G401 (cell line): ENCODE data around the gene QRFP. TPM values are rescaled to one million over a fixed set of nuclear protein-coding genes. Genes with fewer than 3 reads are reported as not detected.

Experiments used
- DNase-seq: peaks from one replicate; pipeline ENCODE4 v3.0.0-alpha.2; 2015; ENCODE audit warnings: low spot score
- in situ Hi-C: cut with HindIII; loops from 2 replicates; pipeline ENCODE4 v1.10.0; 2016; ENCODE audit warnings: low sequenced_read_pairs, mixed read lengths
- total RNA-seq: library from RNA; depleted of rRNA; stranded (reverse); fragments of >200 nt; shearing (Covaris generic); gene quantifications from 2 replicates; pipeline ENCODE4 v1.2.3, GENCODE V29; 2014

The QRFP gene
- total RNA-seq, 1 experiment from 2014 or later: not detected

DNA sequence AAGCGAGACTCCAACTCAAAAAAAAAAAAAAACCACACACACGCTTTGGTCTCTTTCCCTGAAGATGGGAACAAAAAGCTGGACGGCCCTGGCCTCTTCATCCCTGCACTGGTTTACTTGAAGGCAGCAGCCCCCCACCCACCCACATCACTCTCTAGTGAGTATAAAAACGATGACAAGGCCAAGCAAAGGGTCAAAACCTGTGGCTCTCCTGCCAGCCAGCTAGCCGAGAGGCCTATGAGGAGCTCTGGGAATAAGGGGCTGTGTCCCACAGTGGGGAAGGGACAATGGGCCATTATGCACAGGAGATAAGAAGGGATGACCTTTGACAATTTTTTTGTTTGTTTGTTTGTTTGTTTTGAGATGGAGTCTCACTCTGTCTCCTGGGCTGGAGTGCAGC, 13.1 kb downstream of the QRFP start:
- no peak for DNase-seq
- in situ Hi-C loops: no loop called here

DNA sequence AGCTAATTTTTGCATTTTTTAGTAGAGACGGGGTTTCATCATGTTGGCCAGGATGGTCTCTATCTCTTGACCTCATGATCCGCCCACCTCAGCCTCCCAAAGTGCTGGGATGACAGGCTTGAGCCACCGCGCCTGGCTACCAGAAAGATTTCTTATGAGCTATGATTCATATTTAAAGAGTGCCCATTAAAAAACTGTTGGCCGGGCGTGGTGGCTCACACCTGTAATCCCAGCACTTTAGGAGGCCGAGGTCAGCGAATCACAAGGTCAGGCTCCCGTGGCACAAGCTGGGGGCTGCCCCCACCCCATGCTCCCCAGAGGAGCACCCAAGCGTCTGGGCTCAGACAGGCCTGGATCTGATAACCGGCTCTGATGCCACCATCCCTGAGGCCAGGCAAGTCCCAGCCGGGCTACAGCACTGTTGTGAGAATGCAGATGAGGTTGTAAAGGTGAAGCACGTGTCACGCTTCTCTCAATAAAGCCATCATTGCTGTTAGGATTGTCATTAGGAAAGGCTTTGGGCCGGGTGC, 13.9 kb downstream of the QRFP start:
- no peak for DNase-seq
- in situ Hi-C loops: no loop called here

GRCh38 chr9:130881516-130881915, 15.1 kb downstream of the QRFP start:
- in situ Hi-C loops: no loop called here
- DNase-seq: no peak

GRCh38 chr9:130880599-130881220, 15.9 kb downstream of the QRFP start:
- in situ Hi-C loops: no loop called here
- DNase-seq: no peak

DNA sequence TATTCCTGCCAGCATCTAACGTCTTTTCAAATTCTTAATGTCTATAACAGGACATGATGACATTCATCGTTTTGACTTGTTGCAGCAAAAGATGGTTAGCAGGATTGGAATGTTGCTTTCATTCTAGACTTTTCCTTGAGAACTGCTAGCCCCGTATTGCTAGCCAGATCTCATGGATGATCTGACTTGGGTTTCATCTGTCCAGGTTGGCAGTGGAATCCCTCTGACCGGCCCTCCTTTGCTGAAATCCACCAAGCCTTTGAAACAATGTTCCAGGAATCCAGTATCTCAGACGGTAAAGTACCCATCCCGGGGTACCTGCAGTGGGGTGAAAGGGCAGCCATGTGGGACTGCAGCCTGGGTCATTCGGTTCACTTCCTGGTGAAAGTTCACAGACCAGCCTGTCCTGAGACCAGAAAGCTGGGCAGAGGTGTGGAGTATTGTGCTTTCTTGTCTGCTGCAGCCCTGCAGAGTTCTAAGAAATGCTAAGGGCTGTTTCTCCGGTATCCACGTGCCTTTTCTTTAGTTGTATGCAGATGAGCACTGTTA, 16.7 kb downstream of the QRFP start:
- DNase-seq: no peak
- in situ Hi-C loops: no loop called here

GRCh38 chr9:130878295-130878694, 18.3 kb downstream of the QRFP start:
- in situ Hi-C loops: no loop called here
- DNase-seq: no peak

GRCh38 chr9:130877300-130877699, 19.3 kb downstream of the QRFP start:
- DNase-seq: no peak
- in situ Hi-C loops: no loop called here

DNA sequence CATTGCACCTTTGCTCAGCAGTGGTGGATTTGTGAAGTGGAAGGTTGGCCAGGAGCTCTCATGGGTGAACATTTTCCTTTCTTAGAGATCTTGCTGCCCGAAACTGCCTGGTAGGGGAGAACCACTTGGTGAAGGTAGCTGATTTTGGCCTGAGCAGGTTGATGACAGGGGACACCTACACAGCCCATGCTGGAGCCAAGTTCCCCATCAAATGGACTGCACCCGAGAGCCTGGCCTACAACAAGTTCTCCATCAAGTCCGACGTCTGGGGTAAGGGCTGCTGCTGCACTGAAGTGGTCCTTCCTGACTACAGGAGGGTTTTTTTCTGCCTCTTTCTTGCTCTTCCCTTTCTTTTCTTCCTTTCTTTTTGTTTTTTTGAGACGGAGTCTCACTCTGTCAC, 21.8 kb downstream of the QRFP start:
- no peak for DNase-seq
- in situ Hi-C loops: no loop called here

DNA sequence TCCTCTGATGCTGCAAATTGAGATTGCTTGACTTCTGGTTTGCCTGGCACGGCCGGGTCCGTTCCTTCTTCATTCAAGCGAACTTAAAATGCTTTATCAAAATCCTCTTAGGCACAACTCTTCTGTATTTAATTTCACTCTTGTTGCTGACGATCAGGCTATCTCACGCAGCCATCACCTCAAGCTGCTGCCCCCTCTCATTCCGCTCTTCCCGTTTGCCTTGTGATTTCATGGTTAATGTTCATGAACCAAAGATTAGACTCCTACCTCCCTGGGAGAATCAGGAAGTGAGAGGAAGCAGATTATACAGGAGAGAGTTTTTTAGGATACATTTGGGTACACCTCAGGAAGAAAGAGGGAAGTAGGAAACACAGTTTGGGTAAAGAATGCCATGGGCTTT, 22.6 kb downstream of the QRFP start:
- in situ Hi-C loops: no loop called here
- no peak for DNase-seq

DNA sequence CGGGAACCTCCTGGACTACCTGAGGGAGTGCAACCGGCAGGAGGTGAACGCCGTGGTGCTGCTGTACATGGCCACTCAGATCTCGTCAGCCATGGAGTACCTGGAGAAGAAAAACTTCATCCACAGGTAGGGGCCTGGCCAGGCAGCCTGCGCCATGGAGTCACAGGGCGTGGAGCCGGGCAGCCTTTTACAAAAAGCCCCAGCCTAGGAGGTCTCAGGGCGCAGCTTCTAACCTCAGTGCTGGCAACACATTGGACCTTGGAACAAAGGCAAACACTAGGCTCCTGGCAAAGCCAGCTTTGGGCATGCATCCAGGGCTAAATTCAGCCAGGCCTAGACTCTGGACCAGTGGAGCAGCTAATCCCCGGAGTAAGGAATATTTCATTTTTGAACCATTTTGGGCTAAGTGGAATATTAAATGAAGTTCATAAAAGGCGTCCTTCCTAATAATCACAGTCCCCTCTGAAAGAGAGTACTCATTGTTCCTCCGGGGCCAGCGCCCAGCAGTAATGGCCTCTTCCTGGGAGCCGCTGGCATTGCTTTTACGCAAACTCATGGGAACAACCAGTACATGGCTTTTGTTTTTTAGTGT, 23.6 kb downstream of the QRFP start:
- DNase-seq: peak; percentile 87
- in situ Hi-C loops: no loop called here

DNA sequence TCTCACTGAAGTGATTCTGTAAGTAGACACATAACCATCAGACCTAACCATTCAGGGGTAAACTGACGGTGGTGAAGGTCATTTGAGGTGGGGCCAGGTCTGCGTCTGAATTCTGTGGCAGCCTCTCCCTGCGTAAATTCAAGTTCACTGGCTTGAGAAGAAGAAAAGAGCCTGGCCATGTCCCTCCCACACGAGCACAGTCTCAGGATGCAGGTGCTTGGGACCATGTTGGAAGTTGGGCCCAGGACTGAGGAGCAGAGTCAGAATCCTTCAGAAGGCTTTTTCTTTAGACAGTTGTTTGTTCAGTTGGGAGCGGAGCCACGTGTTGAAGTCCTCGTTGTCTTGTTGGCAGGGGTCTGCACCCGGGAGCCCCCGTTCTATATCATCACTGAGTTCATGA, 24.1 kb downstream of the QRFP start:
- in situ Hi-C loops: no loop called here
- no peak for DNase-seq

DNA sequence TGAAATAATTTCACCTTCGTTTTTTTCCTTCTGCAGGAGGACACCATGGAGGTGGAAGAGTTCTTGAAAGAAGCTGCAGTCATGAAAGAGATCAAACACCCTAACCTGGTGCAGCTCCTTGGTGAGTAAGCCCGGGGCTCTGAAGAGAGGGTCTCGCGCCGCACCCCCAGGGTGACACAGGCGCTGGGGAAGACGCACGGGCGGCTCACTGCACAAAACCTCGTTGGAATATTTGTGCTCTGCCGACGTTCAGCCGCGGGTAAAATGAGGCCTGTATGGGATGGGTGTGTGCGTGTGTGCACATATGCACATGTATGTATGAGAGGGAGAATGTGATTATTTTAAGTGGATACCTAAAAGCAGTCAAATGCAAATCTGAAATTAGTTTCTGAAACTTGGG, 24.5 kb downstream of the QRFP start:
- in situ Hi-C loops: no loop called here
- no peak for DNase-seq

- no peak for DNase-seq
- in situ Hi-C loops: no loop called here
These were observed 25.1 kb downstream of the QRFP start for GRCh38 chr9:130871395-130872062.

DNA sequence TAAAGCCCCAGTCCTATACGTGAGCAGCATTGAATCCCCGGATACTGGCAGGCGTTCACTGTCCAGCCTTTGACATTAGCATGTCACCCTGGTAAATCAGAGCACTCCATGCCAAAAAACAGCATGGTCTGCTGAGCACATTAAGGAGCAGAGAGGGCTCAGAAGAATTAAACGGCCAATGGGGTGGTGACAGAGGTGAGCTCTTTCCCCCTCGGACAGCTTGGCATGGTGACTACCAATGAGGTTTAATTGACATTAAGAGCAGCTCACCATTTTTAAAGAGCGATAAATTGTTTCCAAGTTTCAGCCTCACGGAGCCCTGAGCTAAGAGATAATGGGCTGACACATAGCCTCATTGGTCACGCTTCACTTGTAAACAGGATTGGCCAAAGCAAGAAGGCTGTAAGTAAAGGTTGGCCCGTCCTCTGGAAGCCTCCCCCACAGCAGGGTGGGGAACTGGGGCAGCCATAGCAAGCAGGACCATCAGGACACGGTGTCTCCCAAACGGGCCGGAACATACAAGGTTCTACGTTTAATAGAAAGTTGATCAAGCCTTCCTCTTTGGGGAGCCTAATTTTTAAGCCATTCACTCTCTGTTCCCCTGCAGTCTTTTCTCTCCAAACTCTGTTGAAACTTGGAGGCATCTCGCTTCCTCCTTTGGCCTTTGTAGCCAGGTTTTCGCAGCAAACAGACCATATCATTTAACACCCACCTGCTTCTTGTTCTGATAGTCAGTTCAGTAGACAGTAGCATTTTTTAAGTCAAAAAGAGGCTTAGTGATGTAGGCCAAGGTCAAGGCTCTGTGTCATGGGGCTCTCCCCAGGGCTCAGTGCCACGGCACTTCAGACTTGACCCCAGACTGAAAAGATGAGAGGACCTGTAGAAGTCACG, 25.9 kb downstream of the QRFP start:
- peak; percentile 66 for DNase-seq
- in situ Hi-C loops: no loop called here

DNA sequence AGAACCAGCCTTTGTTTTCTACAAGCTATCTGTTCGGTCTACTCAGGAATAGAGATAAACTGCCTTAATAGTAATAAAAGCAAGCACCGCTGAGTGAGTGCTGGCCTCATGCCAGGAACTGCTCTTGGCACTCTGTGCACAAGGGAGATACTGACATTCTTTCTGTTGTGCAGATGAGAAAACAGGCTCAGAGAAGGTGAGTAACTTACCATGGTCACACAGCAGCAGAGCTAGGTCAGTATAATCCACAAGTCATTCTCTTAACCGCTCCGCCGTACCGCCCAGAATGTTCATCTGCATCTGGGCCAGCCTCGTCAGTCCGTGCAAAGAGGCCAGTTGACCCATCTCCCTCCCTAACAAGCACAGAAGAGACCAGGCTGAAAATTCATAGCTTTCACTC, 27.4 kb downstream of the QRFP start:
- DNase-seq: no peak
- in situ Hi-C loops: no loop called here

- in situ Hi-C loops: no loop called here
- no peak for DNase-seq
These were observed 28.4 kb downstream of the QRFP start for GRCh38 chr9:130868230-130868629.

GRCh38 chr9:130867556-130867955, 29.1 kb downstream of the QRFP start:
- in situ Hi-C loops: no loop called here
- DNase-seq: no peak

GRCh38 chr9:130866474-130866965, 30.1 kb downstream of the QRFP start:
- peak; percentile 84 for DNase-seq
- in situ Hi-C loops: no loop called here

GRCh38 chr9:130865921-130866320, 30.7 kb downstream of the QRFP start:
- in situ Hi-C loops: no loop called here

More at GRCh38 chr9:130865921-130866320, 30.7 kb downstream of the QRFP start:
- no peak for DNase-seq
